ENCODE results near the gene SLC19A2.
A peak's percentile ranks its signal among the peaks of the same experiment; 100 is the strongest.

The SLC19A2 gene

DNA sequence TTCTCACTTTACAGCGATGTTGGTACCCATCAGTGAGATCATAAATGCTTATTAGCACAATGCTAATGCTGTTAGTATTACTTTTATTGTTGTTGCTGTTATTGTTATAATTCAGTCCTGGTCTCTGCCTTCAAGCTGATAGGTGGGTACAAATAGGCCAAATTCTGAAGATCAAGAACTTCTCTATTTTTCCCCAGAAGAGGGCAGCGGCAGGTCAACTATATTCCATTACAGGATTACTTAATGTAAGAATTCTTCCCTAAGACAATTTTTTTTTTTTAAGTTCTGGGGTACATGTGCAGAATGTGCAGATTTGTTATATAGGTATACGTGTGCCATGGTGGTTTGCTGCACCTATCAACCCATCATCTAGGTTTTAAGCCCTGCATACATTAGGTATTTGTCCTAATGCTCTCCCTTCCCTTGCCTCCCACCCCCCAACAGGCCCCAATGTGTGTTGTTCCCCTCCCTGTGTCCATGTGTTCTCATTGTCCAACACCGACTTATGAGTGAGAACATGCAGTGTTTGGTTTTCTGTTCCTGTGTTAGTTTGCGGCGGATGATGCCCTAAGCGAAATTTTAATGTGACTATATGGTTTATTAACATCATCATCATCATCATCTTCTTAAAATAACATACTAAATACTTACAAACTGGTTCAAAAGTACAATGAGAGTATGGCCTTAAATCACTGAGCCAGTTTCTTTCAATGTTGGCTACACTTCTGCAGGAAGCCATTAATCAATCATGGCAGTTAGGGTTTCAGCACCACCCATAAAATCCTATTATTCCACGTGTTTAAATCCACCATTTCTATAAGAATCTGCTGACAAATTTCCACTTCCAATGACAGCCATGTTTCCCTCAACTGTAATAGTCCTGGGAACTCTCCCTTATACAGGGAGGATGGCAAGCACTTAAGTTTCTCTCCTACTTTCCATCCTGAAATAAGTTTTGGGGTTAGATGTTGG, 19.2 kb downstream of the SLC19A2 start:
- Histone ChIP-seq H3K79me2 (ENCODE audit: insufficient read depth, low read length) (no peaks in the 10 kb centered on the region), H4K20me1 (ENCODE audit: insufficient read depth, low read length, poor library complexity, severe bottlenecking) (no peaks in the 10 kb centered on the region), H3K9me3 (ENCODE audit: insufficient read depth, low read depth, low read length) (no peaks in the 10 kb centered on the region), H3K4me1 (ENCODE audit: insufficient read depth, low read length, poor library complexity, severe bottlenecking) (peaks cover 14% of the 10 kb centered on the region), H3K9ac (ENCODE audit: low read depth, low read length, poor library complexity, severe bottlenecking) (no peak overlapping the region), H3K27me3 (ENCODE audit: insufficient read depth, low read length, poor library complexity, severe bottlenecking) (no peaks in the 10 kb centered on the region), H3K4me2 (ENCODE audit: low read depth, low read length, poor library complexity, severe bottlenecking) (no peak overlapping the region), H3K4me3 (ENCODE audit: low read length, poor library complexity, severe bottlenecking) (no peak overlapping the region), H3K9me2 (replicated peaks; ENCODE audit: low read depth, low read length) (no peaks in the 10 kb centered on the region), H3K36me3 (ENCODE audit: insufficient read depth, low read length) (peaks cover 19% of the 10 kb centered on the region; the same call in 1 of the 2 replicates), H3F3A (ENCODE audit: low read depth) (no peaks in the 10 kb centered on the region), H2AFZ (ENCODE audit: low read length) (no peak overlapping the region)
- TF ChIP-seq, protein P1, sequence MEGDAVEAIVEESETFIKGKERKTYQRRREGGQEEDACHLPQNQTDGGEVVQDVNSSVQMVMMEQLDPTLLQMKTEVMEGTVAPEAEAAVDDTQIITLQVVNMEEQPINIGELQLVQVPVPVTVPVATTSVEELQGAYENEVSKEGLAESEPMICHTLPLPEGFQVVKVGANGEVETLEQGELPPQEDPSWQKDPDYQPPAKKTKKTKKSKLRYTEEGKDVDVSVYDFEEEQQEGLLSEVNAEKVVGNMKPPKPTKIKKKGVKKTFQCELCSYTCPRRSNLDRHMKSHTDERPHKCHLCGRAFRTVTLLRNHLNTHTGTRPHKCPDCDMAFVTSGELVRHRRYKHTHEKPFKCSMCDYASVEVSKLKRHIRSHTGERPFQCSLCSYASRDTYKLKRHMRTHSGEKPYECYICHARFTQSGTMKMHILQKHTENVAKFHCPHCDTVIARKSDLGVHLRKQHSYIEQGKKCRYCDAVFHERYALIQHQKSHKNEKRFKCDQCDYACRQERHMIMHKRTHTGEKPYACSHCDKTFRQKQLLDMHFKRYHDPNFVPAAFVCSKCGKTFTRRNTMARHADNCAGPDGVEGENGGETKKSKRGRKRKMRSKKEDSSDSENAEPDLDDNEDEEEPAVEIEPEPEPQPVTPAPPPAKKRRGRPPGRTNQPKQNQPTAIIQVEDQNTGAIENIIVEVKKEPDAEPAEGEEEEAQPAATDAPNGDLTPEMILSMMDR (conservative IDR thresholded peaks at IDR 0.05; ENCODE audit: low read length): peak; percentile 68
- no peak for TF ChIP-seq EZH2phosphoT487 (IDR thresholded peaks at IDR 0.05; ENCODE audit: borderline replicate concordance)

DNA sequence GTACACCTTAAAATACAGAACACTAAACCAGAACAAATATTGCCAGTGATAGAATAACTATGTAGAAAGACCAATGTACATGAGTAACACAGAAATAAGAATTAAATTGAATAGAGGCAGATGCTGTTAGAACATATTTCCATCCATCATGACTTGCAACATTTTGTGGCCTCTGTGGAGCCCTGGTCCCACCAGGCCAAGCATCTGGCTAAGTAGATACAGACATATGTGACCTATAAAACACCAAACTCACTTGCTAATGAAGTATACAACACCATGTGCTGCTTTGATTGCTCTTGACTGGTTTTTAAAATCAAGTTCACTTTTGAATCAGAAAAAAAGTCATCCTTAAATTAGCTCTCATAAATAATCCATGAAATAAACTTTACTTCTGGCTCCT, 20.5 kb downstream of the SLC19A2 start:
- Histone ChIP-seq H3K36me3 (ENCODE audit: insufficient read depth, low read length) (peaks cover 19% of the 10 kb centered on the region; the same call in 1 of the 2 replicates), H3K27me3 (ENCODE audit: insufficient read depth, low read length, poor library complexity, severe bottlenecking) (no peaks in the 10 kb centered on the region), H3K79me2 (ENCODE audit: insufficient read depth, low read length) (no peaks in the 10 kb centered on the region), H3K4me2 (ENCODE audit: low read depth, low read length, poor library complexity, severe bottlenecking) (no peak overlapping the region), H4K20me1 (ENCODE audit: insufficient read depth, low read length, poor library complexity, severe bottlenecking) (no peaks in the 10 kb centered on the region), H3K9me2 (replicated peaks; ENCODE audit: low read depth, low read length) (no peaks in the 10 kb centered on the region), H3F3A (ENCODE audit: low read depth) (no peaks in the 10 kb centered on the region), H3K4me3 (ENCODE audit: low read length, poor library complexity, severe bottlenecking) (no peak overlapping the region), H3K9ac (ENCODE audit: low read depth, low read length, poor library complexity, severe bottlenecking) (no peak overlapping the region), H2AFZ (ENCODE audit: low read length) (no peak overlapping the region), H3K4me1 (ENCODE audit: insufficient read depth, low read length, poor library complexity, severe bottlenecking) (peaks cover 14% of the 10 kb centered on the region), H3K9me3 (ENCODE audit: insufficient read depth, low read depth, low read length) (no peaks in the 10 kb centered on the region)
- no peak for TF ChIP-seq EZH2phosphoT487 (IDR thresholded peaks at IDR 0.05; ENCODE audit: borderline replicate concordance)
- TF ChIP-seq, protein P1 (conservative IDR thresholded peaks at IDR 0.05; ENCODE audit: low read length): no peak

DNA sequence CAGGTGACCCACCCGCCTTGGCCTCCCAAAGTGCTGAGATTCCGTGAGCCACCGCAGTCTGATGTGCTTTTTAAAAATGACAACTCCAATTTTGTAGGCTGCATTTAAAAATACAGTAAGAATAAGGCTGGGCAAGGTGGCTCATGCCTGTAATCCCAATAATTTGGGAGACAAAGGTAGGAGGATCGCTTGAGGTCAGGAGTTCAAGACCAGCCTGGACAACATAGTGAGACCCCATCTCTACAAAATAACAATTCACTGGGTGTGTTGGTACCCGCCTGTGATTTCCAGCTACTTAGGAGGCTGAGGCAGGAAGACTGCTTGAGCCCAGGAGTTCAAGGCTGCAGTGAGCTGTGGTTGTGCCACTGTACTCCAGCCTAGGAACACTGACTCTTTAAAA, 23.4 kb downstream of the SLC19A2 start:
- H3K27me3 ChIP-seq (ENCODE audit: insufficient read depth, low read length, poor library complexity, severe bottlenecking): no peaks in the 10 kb centered on the region
- H3K9ac ChIP-seq (ENCODE audit: low read depth, low read length, poor library complexity, severe bottlenecking): no peak overlapping the region
- peaks cover 7% of the 10 kb centered on the region for H3K9me3 ChIP-seq (ENCODE audit: insufficient read depth, low read depth, low read length)
- H3K4me3 ChIP-seq (ENCODE audit: low read length, poor library complexity, severe bottlenecking): no peak overlapping the region
- H3K36me3 ChIP-seq (ENCODE audit: insufficient read depth, low read length): peaks cover 7% of the 10 kb centered on the region; the same call in 1 of the 2 replicates
- H3K4me1 ChIP-seq (ENCODE audit: insufficient read depth, low read length, poor library complexity, severe bottlenecking): peaks cover 14% of the 10 kb centered on the region
- no peak overlapping the region for H2AFZ ChIP-seq (ENCODE audit: low read length)
- H3K4me2 ChIP-seq (ENCODE audit: low read depth, low read length, poor library complexity, severe bottlenecking): no peak overlapping the region
- H3K9me2 ChIP-seq (replicated peaks; ENCODE audit: low read depth, low read length): no peaks in the 10 kb centered on the region
- no peaks in the 10 kb centered on the region for H3K79me2 ChIP-seq (ENCODE audit: insufficient read depth, low read length)
- TF ChIP-seq EZH2phosphoT487 (IDR thresholded peaks at IDR 0.05; ENCODE audit: borderline replicate concordance): no peak
- TF ChIP-seq, protein P1 (conservative IDR thresholded peaks at IDR 0.05; ENCODE audit: low read length): no peak
- no peaks in the 10 kb centered on the region for H3F3A ChIP-seq (ENCODE audit: low read depth)
- H4K20me1 ChIP-seq (ENCODE audit: insufficient read depth, low read length, poor library complexity, severe bottlenecking): no peaks in the 10 kb centered on the region

Measured in Loucy (cell line).